Activated T-helper 1 cell treated with Interleukin-2 at 50 U/mL for 16 hours (primary cell): Measurements from ENCODE around the gene NFAM1.

Source experiments
- DNase-seq: peaks from one replicate; pipeline ENCODE4 v3.0.0-alpha.2; 2020; ENCODE audit warnings: low read depth

The NFAM1 gene

DNA sequence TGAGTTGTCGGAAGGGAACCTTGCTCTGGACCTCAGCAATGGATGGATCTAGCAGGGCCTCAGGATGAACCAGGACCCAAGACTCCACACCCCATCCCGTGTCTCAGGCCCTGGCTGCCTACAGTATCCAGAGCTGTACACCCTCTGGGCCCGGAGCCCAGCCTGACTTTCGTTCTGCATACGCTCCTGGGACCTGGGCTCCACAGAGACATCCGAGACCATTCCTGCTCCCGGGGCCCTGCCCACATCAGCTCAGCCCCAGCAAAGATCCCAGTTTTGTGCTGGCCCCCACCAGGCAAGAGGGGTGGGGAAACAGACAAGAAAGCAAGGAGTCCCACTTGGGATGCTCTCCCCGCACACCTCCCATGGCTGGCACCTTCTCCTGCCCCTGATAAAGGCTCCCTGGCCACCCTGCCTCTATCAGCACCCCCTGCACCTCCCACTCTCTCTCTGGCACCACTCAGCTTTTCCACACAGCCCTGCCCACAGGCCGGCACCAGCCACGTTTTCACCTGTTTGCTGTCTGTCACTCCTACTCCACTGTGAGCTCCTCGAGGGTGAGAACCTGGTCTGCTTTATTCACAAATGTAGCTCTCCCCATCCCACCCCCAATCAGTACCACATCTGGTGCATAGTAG lies 97.2 kb downstream of the NFAM1 start:
- no peak for DNase-seq

DNA sequence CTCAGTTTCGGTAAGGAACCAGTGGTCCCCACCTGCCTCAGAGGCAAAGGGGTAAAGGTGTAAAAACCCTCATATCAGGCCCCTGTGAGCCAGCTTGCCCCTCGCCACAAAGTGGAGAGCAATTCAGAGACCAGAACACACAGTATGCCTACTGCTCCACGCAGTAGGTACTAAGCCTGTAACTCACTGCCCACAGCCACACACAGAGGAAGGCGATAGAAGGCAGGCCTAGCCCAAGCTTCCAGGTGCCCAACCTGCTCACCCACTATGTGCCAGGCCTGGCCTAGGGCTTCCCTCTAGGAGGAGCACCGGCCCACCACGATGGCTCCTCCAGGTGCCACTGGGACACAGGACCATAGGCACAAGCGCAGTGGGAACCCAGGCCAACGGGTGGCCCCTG lies 98.7 kb downstream of the NFAM1 start:
- DNase-seq = no peak

DNA sequence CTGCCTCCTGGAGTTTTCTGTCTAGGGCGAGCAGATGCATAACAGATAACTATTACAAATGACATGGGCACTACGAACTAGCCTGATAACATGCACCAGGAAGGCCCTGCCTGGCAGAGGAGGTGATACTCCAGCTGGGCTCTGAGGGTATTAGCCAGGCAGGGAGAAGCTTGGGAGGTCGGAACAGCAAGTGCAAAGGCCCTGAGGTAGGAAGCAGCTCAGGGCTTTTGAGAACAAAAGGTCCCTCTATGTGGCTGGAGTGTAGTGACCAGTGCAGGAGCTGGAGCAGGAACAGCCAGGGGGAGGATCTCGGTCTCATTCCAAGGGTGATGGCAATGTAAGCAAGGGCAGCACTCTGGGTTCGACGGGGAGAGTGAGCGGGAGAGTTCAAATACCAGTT lies 100.1 kb downstream of the NFAM1 start:
- no peak for DNase-seq

DNA sequence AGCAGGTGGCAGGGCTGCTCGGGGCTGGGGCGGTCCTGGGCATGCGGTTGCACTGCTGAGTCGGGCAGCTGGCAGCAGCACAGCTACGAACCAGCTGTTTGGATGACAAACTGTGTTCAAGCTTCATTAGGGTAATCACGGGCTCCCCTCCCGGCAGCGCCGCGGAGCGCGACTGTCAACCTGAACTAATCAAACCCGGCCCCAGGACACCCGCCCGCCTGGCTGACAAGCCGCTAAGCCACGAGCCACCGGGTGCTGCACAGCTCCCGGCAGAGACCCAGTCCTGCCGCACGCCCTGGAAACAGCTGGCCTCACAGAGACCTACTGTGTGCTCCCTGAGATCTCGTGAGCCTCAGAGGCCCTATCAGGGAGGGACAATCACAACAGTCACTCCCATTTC lies 101.2 kb downstream of the NFAM1 start:
- no peak for DNase-seq
